H9 (cell line): ENCODE data around the gene KCNMA1. TPM values are rescaled to one million over a fixed set of nuclear protein-coding genes. Genes with fewer than 3 reads are reported as not detected.

Experiments used
- DNase-seq: peaks from one replicate; pipeline ENCODE4 v3.0.0-alpha.2; 2017
- H2AFZ ChIP-seq: one replicate; pipeline ENCODE4 v1.6.1; 2013; ENCODE audit warnings: mild to moderate bottlenecking, low read length, control low read depth, moderate library complexity
- H2AK5ac ChIP-seq: 2 replicates; pipeline ENCODE4 v1.6.1; 2013; ENCODE audit warnings: low read length, control low read depth, mixed read lengths; ENCODE audit not compliant: insufficient read length
- H2BK120ac ChIP-seq: one replicate; pipeline ENCODE4 v1.6.1; 2013; ENCODE audit warnings: low read depth, mild to moderate bottlenecking, low read length, control low read depth, inconsistent platforms; ENCODE audit not compliant: poor library complexity, severe bottlenecking
- H2BK12ac ChIP-seq: 2 replicates; pipeline ENCODE4 v1.6.1; 2013; ENCODE audit warnings: low read length, control low read depth, mixed read lengths, low read depth; ENCODE audit not compliant: insufficient read length
- H2BK15ac ChIP-seq: 2 replicates; pipeline ENCODE4 v1.6.1; 2013; ENCODE audit warnings: low read depth, low read length, control low read depth
- H2BK20ac ChIP-seq: one replicate; pipeline ENCODE4 v1.6.1; 2013; ENCODE audit warnings: low read depth, mild to moderate bottlenecking, low read length, control low read depth, inconsistent platforms; ENCODE audit not compliant: poor library complexity, severe bottlenecking
- H2BK5ac ChIP-seq: 2 replicates; pipeline ENCODE4 v1.6.1; 2013; ENCODE audit warnings: low read length, control low read depth, mixed read lengths; ENCODE audit not compliant: insufficient read length
- H3K14ac ChIP-seq: 2 replicates; pipeline ENCODE4 v1.6.1; 2013; ENCODE audit warnings: low read length, control low read depth; ENCODE audit not compliant: insufficient read depth
- H3K18ac ChIP-seq: 2 replicates; pipeline ENCODE4 v1.6.1; 2013; ENCODE audit warnings: low read depth, mild to moderate bottlenecking, mixed read lengths, low read length, control low read depth; ENCODE audit not compliant: insufficient read length
- H3K23ac ChIP-seq: 2 replicates; pipeline ENCODE4 v1.6.1; 2013; ENCODE audit warnings: low read length, control low read depth, mixed read lengths, low read depth; ENCODE audit not compliant: insufficient read length
- H3K23me2 ChIP-seq: 2 replicates; pipeline ENCODE4 v1.6.1; 2013; ENCODE audit warnings: low read depth, mild to moderate bottlenecking, mixed read lengths, low read length, control low read depth; ENCODE audit not compliant: insufficient read length, poor library complexity, severe bottlenecking
- H3K27ac ChIP-seq: 2 replicates; pipeline ENCODE4 v1.5.1; 2013; ENCODE audit warnings: low read length, control low read depth, mixed read lengths, low read depth; ENCODE audit not compliant: insufficient read length
- H3K27me3 ChIP-seq: 2 replicates; pipeline ENCODE4 v1.6.1; 2013; ENCODE audit warnings: low read length, control low read depth, inconsistent platforms; ENCODE audit not compliant: insufficient read depth
- H3K4ac ChIP-seq: 2 replicates; pipeline ENCODE4 v1.6.1; 2013; ENCODE audit warnings: low read depth, mild to moderate bottlenecking, control low read depth, inconsistent platforms, low read length, moderate library complexity
- H3K4me1 ChIP-seq: 2 replicates; pipeline ENCODE4 v1.6.1; 2013; ENCODE audit warnings: low read length, control low read depth, inconsistent platforms; ENCODE audit not compliant: insufficient read depth
- H3K4me2 ChIP-seq: 2 replicates; pipeline ENCODE4 v1.6.1; 2013; ENCODE audit warnings: low read length, control low read depth, mixed read lengths; ENCODE audit not compliant: insufficient read length, insufficient read depth
- H3K56ac ChIP-seq: 2 replicates; pipeline ENCODE4 v1.6.1; 2013; ENCODE audit warnings: low read depth, mild to moderate bottlenecking, mixed read lengths, low read length, control low read depth; ENCODE audit not compliant: insufficient read length
- H3K79me1 ChIP-seq: 2 replicates; pipeline ENCODE4 v1.6.1; 2013; ENCODE audit warnings: low read depth, mild to moderate bottlenecking, moderate library complexity, low read length, control low read depth, inconsistent platforms; ENCODE audit not compliant: insufficient read depth, poor library complexity, severe bottlenecking
- H3K79me2 ChIP-seq: 2 replicates; pipeline ENCODE4 v1.6.1; 2013; ENCODE audit warnings: low read length, control low read depth, inconsistent platforms; ENCODE audit not compliant: insufficient read depth
- H3K9ac ChIP-seq: 2 replicates; pipeline ENCODE4 v1.6.1; 2013; ENCODE audit warnings: low read length, control low read depth, mixed read lengths; ENCODE audit not compliant: insufficient read length; ENCODE audit errors: extremely low read depth
- H3K9me3 ChIP-seq: one replicate; pipeline ENCODE4 v1.6.1; 2013; ENCODE audit warnings: low read depth, low read length, inconsistent platforms; ENCODE audit not compliant: control insufficient read depth
- H3T11ph ChIP-seq: one replicate; pipeline ENCODE4 v1.6.1; 2013; ENCODE audit warnings: mild to moderate bottlenecking, low read length, control low read depth, inconsistent platforms
- H4K20me1 ChIP-seq: one replicate; pipeline ENCODE4 v1.6.1; 2013; ENCODE audit not compliant: control insufficient read depth, insufficient read length, insufficient read depth
- H4K5ac ChIP-seq: 2 replicates; pipeline ENCODE4 v1.6.1; 2013; ENCODE audit warnings: low read depth, mild to moderate bottlenecking, mixed read lengths, low read length, control low read depth; ENCODE audit not compliant: insufficient read length
- H4K8ac ChIP-seq: replicated peaks from 2 replicates; pipeline ENCODE4 v1.6.1; 2013; ENCODE audit warnings: low read length, control low read depth, mixed read lengths, low read depth; ENCODE audit not compliant: insufficient read length
- H4K91ac ChIP-seq: 2 replicates; pipeline ENCODE4 v1.6.1; 2013; ENCODE audit warnings: low read depth, mild to moderate bottlenecking, moderate library complexity, mixed read lengths, low read length, control low read depth; ENCODE audit not compliant: insufficient read length
- H3K27ac Mint-ChIP-seq, 3 experiments: 2 replicates in 2 of 3; 3 replicates in 1 of 3; pipeline ENCODE4 v1.8.0; 2020 to 2021; ENCODE audit warnings: mixed read lengths in 3 of 3, mild to moderate bottlenecking in 1 of 3, moderate library complexity in 1 of 3
- H3K27me3 Mint-ChIP-seq: 2 replicates; pipeline ENCODE4 v1.8.0; 2021; ENCODE audit warnings: low read depth, mild to moderate bottlenecking, moderate library complexity, mixed read lengths
- H3K36me3 Mint-ChIP-seq, 3 experiments: 2 replicates in 2 of 3; 3 replicates in 1 of 3; pipeline ENCODE4 v1.8.0; 2020 to 2021; ENCODE audit warnings: low read depth in 3 of 3, mixed read lengths in 3 of 3; ENCODE audit not compliant: insufficient read depth in 1 of 3
- H3K4me1 Mint-ChIP-seq, 2 experiments: 2 replicates each; pipeline ENCODE4 v1.8.0; 2020; ENCODE audit warnings: mixed read lengths in 2 of 2
- H3K4me3 Mint-ChIP-seq, 2 experiments: 2 replicates in 1 of 2; 3 replicates in 1 of 2; pipeline ENCODE4 v1.8.0; 2020 to 2021; ENCODE audit warnings: mild to moderate bottlenecking in 2 of 2, mixed read lengths in 2 of 2, moderate library complexity in 1 of 2
- H3K9me3 Mint-ChIP-seq, 2 experiments: 2 replicates in 1 of 2; 3 replicates in 1 of 2; pipeline ENCODE4 v1.8.0; 2020; ENCODE audit warnings: mild to moderate bottlenecking in 2 of 2, mixed read lengths in 2 of 2, moderate library complexity in 1 of 2
- WGBS: extraction: QIAGEN DNeasy Blood & Tissue Kit; methylation state at CpG from one replicate; pipeline ENCODE4 v1.1.7; 2013; ENCODE audit warnings: missing lambda C conversion rate, low lambda C conversion rate, mixed read lengths; ENCODE audit not compliant: insufficient read length; ENCODE audit errors: extremely low coverage; 5-methylcytosine and 5-hydroxymethylcytosine counted together
- total RNA-seq: library from RNA; stranded (reverse); gene quantifications from 2 replicates; pipeline ENCODE4 v1.2.1, GENCODE V29; 2021
- TF ChIP-seq, protein P1 (sequence below): fragments of 200-600 bp; sonication (generic); conservative IDR thresholded peaks from 3 replicates; pipeline ENCODE4 v1.8.0; 2021; ENCODE audit warnings: antibody characterized with exemption, mild to moderate bottlenecking

KCNMA1 gene
- total RNA-seq, 1 experiment from 2014 or later, result 2.0 TPM

DNA sequence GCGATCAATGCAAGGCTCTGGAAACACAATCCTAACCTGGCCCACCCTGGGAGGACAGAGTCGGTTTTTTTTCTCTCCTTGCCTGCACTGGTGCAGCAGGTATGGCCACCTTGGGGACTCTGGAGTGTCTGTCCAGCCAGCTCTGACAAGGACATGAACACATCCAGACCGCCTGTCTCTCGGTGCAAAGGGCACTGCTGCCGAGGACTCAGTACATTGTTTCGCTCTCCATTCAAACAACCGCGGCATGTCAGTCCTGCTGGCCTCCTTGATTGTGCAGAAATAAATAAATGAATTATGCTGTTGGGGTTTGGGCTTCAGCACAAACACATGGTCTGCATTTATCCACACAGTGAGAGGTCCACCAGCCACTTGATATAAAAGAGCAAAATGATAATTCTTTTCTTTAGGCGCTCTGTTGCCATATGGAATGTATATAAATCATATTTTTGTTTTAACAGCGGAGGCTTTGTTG lies 565.2 kb downstream of the KCNMA1 start:
- no peak overlapping the region for H4K8ac ChIP-seq
- H3K4me2 ChIP-seq, result no peak overlapping the region
- 0 out of 4 replicates have a peak, but pooled peaks cover 0 to 3% of the 10 kb centered on the region in 2 experiments for H3K4me1 Mint-ChIP-seq
- H3K4me1 ChIP-seq, result no peaks in the 10 kb centered on the region
- no peak overlapping the region for H2BK12ac ChIP-seq
- H3K9me3 ChIP-seq, result no peaks in the 10 kb centered on the region
- H4K5ac ChIP-seq, result no peak overlapping the region
- H3K4me3 Mint-ChIP-seq, result no peak overlapping the region
- no peak overlapping the region for H3K23ac ChIP-seq
- no peak overlapping the region for H4K91ac ChIP-seq
- TF ChIP-seq, protein P1, sequence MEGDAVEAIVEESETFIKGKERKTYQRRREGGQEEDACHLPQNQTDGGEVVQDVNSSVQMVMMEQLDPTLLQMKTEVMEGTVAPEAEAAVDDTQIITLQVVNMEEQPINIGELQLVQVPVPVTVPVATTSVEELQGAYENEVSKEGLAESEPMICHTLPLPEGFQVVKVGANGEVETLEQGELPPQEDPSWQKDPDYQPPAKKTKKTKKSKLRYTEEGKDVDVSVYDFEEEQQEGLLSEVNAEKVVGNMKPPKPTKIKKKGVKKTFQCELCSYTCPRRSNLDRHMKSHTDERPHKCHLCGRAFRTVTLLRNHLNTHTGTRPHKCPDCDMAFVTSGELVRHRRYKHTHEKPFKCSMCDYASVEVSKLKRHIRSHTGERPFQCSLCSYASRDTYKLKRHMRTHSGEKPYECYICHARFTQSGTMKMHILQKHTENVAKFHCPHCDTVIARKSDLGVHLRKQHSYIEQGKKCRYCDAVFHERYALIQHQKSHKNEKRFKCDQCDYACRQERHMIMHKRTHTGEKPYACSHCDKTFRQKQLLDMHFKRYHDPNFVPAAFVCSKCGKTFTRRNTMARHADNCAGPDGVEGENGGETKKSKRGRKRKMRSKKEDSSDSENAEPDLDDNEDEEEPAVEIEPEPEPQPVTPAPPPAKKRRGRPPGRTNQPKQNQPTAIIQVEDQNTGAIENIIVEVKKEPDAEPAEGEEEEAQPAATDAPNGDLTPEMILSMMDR, result no peak
- no peak overlapping the region for H3K14ac ChIP-seq
- no peak overlapping the region for H3T11ph ChIP-seq
- no peak overlapping the region for H3K56ac ChIP-seq
- peaks cover 3% of the 10 kb centered on the region; the same call in 1 of the 2 replicates for H3K27me3 Mint-ChIP-seq
- no peak overlapping the region for H3K4ac ChIP-seq
- H2AK5ac ChIP-seq, result no peak overlapping the region
- H3K27ac Mint-ChIP-seq, result no peak overlapping the region
- no peak overlapping the region for H2BK15ac ChIP-seq
- no peak overlapping the region for H2BK5ac ChIP-seq
- H3K79me1 ChIP-seq, result no peaks in the 10 kb centered on the region
- H3K9me3 Mint-ChIP-seq, result no peaks in the 10 kb centered on the region
- H3K18ac ChIP-seq, result no peak overlapping the region
- H3K36me3 Mint-ChIP-seq, result no peaks in the 10 kb centered on the region
- H2BK20ac ChIP-seq, result no peak overlapping the region
- no peak overlapping the region for H3K27ac ChIP-seq
- no peaks in the 10 kb centered on the region for H3K27me3 ChIP-seq
- no peak for DNase-seq
- WGBS, result no CpG with 5 or more reads among the region's 10 CpGs
- no peaks in the 10 kb centered on the region for H4K20me1 ChIP-seq
- H3K79me2 ChIP-seq, result no peaks in the 10 kb centered on the region
- no peaks in the 10 kb centered on the region for H3K23me2 ChIP-seq
- no peak overlapping the region for H3K9ac ChIP-seq
- no peak overlapping the region for H2BK120ac ChIP-seq
- H2AFZ ChIP-seq, result no peak overlapping the region
